SU-DHL-6 (cell line): ENCODE data around the gene ADD3.

Source experiments
- CTCF ChIP-seq: fragments of 200-600 bp; sonication (generic); IDR thresholded peaks from one replicate; pipeline ENCODE4 v1.5.1; 2017; ENCODE audit warnings: antibody characterized with exemption, mild to moderate bottlenecking, low read length, moderate library complexity; ENCODE audit not compliant: insufficient read depth, poor library complexity, severe bottlenecking
- EZH2phosphoT487 ChIP-seq: fragments of 200-600 bp; sonication (generic), shearing (Covaris generic); conservative IDR thresholded peaks from 2 replicates; pipeline ENCODE4 v1.6.1; 2018; ENCODE audit warnings: mild to moderate bottlenecking, antibody characterized with exemption, low read length, moderate library complexity, mixed read lengths

GRCh38 chr10:110078317-110078716 lies 70.5 kb downstream of the ADD3 start:
- TF ChIP-seq EZH2phosphoT487 (no peak), CTCF (no peak)
